Thymus (tissue), 11 donors: ENCODE data around the gene ZMIZ1. TPM values are rescaled to one million over a fixed set of nuclear protein-coding genes. Genes with fewer than 3 reads are reported as not detected.

Experiments
- DNase-seq, 9 donors: peaks; one replicate each; pipeline ENCODE4 v3.0.0-alpha.2; 2013; ENCODE audit warnings: low spot score in 9 of 9, low read depth in 6 of 9, missing footprints in 1 of 9
- H3K27ac ChIP-seq, 2 donors: one replicate each; pipeline ENCODE4 v1.5.1; 2013; ENCODE audit warnings: control low read depth in 1 of 2, low read depth in 1 of 2, low read length in 1 of 2, mild to moderate bottlenecking in 1 of 2, moderate library complexity in 1 of 2
- H3K27me3 ChIP-seq, 2 donors: one replicate each; pipeline ENCODE4 v1.5.1; 2013; ENCODE audit warnings: low read length in 1 of 2; ENCODE audit not compliant: control insufficient read depth in 2 of 2, insufficient read depth in 1 of 2
- H3K36me3 ChIP-seq, 2 donors: one replicate each; pipeline ENCODE4 v1.5.1; 2013; ENCODE audit warnings: low read length in 1 of 2, mild to moderate bottlenecking in 1 of 2, moderate library complexity in 1 of 2; ENCODE audit not compliant: control insufficient read depth in 2 of 2, insufficient read depth in 2 of 2
- H3K4me1 ChIP-seq, 2 donors: one replicate each; pipeline ENCODE4 v1.5.1; 2013; ENCODE audit warnings: low read length in 2 of 2; ENCODE audit not compliant: control insufficient read depth in 2 of 2, insufficient read depth in 2 of 2
- H3K4me3 ChIP-seq, 2 donors: one replicate each; pipeline ENCODE4 v1.5.1; 2013; ENCODE audit warnings: low read length in 2 of 2, control low read depth in 1 of 2, mild to moderate bottlenecking in 1 of 2
- H3K9me3 ChIP-seq, 2 donors: one replicate each; pipeline ENCODE4 v1.5.1; 2013; ENCODE audit warnings: low read length in 1 of 2, mild to moderate bottlenecking in 1 of 2; ENCODE audit not compliant: control insufficient read depth in 2 of 2, insufficient read depth in 1 of 2
- WGBS: extraction: QIAGEN DNeasy Blood & Tissue Kit; methylation state at CpG from one replicate; pipeline ENCODE4 v1.1.7; 2013; 5-methylcytosine and 5-hydroxymethylcytosine counted together
- polyA plus RNA-seq: library from polyadenylated mRNA; stranded (reverse); fragments of 200-250 nt; gene quantifications from one replicate; pipeline ENCODE4 v1.2.3, GENCODE V29; 2013
- total RNA-seq: library from RNA; stranded (reverse); fragments of 120-200 nt; gene quantifications from one replicate; pipeline ENCODE4 v1.2.4, GENCODE V29; 2013
- donor health status: healthy.

The ZMIZ1 gene
- total and polyA plus RNA-seq, 2 donors = 7.4 to 14.2 TPM

DNA sequence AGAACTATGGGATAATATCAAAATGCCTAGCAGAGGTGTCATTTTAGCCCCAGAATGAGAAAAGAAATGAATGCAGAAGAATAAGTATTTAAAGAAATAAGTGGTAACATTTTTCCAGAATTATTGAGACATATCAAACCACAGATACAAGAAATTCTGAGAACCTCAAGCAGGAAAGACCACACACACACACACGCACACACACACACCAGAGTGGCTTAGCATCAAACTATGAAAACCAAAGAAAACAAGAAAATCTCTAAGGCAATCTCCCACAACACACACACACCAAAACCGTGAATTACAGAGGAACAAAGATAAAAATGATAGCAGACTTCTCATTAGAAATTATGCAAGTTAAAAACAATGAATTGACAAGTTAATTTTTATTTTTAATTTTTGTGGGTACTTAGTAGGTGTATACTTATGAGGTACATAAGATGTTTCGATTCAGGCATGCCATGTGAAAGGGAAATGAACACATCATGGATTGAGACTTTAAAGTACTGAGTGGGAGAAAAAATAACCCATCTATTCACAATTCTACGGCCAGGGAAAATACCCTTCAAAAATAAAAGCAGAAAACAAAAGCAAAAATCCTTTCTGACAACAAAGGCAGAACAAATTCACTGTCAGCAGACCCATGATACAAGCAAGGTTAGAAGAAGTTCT is 293.1 kb downstream of the ZMIZ1 start:
- 50% methylated on average over 4 of the region's 4 CpGs for WGBS
- Histone ChIP-seq H3K36me3 (peaks cover 0 to 8% of the 10 kb centered on the region in 2 donors), H3K4me1 (no peaks in the 10 kb centered on the region), H3K27ac (no peak overlapping the region), H3K9me3 (no peaks in the 10 kb centered on the region), H3K27me3 (no peaks in the 10 kb centered on the region), H3K4me3 (no peak overlapping the region)
- DNase-seq = no peak
